Measurements from ENCODE around the gene NRXN3.

The NRXN3 gene

GRCh38 chr14:79186523-79186922, 1016.4 kb downstream of the NRXN3 start:
- no peak for DNase-seq

- no peak for DNase-seq
These were observed 1023.7 kb downstream of the NRXN3 start for GRCh38 chr14:79193689-79194477.

- DNase-seq: no peak
These were observed 1026.0 kb downstream of the NRXN3 start for GRCh38 chr14:79196216-79196615.

- DNase-seq: no peak
These were observed 1027.3 kb downstream of the NRXN3 start for GRCh38 chr14:79197516-79197915.

- DNase-seq: no peak
These were observed 1029.0 kb downstream of the NRXN3 start for GRCh38 chr14:79199217-79199616.

- no peak for DNase-seq
These were observed 1031.5 kb downstream of the NRXN3 start for GRCh38 chr14:79201564-79202207.

- no peak for DNase-seq
These were observed 1034.4 kb downstream of the NRXN3 start for GRCh38 chr14:79204591-79204990.

GRCh38 chr14:79209418-79209817, 1039.2 kb downstream of the NRXN3 start:
- DNase-seq: no peak

- DNase-seq: no peak
These were observed 1055.6 kb downstream of the NRXN3 start for GRCh38 chr14:79225815-79226214.

- DNase-seq: no peak
These were observed 1059.3 kb downstream of the NRXN3 start for GRCh38 chr14:79229383-79229909.

- no peak for DNase-seq
These were observed 1072.5 kb downstream of the NRXN3 start for GRCh38 chr14:79242666-79243065.

- DNase-seq: no peak
These were observed 1076.0 kb downstream of the NRXN3 start for GRCh38 chr14:79246173-79246572.

GRCh38 chr14:79248126-79248525, 1078.0 kb downstream of the NRXN3 start:
- DNase-seq: no peak

- no peak for DNase-seq
These were observed 1078.6 kb downstream of the NRXN3 start for GRCh38 chr14:79248771-79249170.

GRCh38 chr14:79251278-79251677, 1081.1 kb downstream of the NRXN3 start:
- DNase-seq: no peak

GRCh38 chr14:79253576-79253975, 1083.4 kb downstream of the NRXN3 start:
- DNase-seq: no peak

- DNase-seq: no peak
These were observed 1084.0 kb downstream of the NRXN3 start for GRCh38 chr14:79254069-79254775.

- DNase-seq: no peak
These were observed 1086.2 kb downstream of the NRXN3 start for GRCh38 chr14:79256380-79256779.

GRCh38 chr14:79260406-79260805, 1090.2 kb downstream of the NRXN3 start:
- no peak for DNase-seq

- no peak for DNase-seq
These were observed 1095.3 kb downstream of the NRXN3 start for GRCh38 chr14:79265366-79265946.

GRCh38 chr14:79270361-79270760, 1100.2 kb downstream of the NRXN3 start:
- DNase-seq: no peak

GRCh38 chr14:79271122-79271521, 1100.9 kb downstream of the NRXN3 start:
- DNase-seq: no peak

GRCh38 chr14:79274641-79275291, 1104.6 kb downstream of the NRXN3 start:
- DNase-seq: no peak

Data from stimulated activated CD8-positive, alpha-beta memory T cell treated with anti-CD3 and anti-CD28 coated beads, Interleukin-4, amount 100 ng/mL, for 48 hours (primary cell).